Middle frontal gyrus (tissue), 1 donor: Measurements from ENCODE around the gene FZD4.
"Not testable (repeated sequence)": the region's sequence is repeated elsewhere in the genome, so short reads cannot be mapped to it uniquely, and the experiment has no call there.

Experiments
- DNase-seq: peaks from one replicate; pipeline ENCODE4 v3.0.0-alpha.2; 2015; ENCODE audit warnings: low spot score; ENCODE audit errors: extremely low spot score

Gene FZD4

GRCh38 chr11:86955361-86956120 is at the start of gene FZD4:
Gene FZD4, minus strand, starts transcription at chr11:86955395. Its CDS starts 310 bp downstream, at chr11:86955085.
- peak; percentile 83 for DNase-seq

- DNase-seq, result not testable (repeated sequence)
These were observed 49.1 kb upstream of the FZD4 start for GRCh38 chr11:87004281-87004680.

GRCh38 chr11:87002918-87003317 is 47.7 kb upstream of the FZD4 start:
- DNase-seq, result no peak

- DNase-seq, result no peak
These were observed 44.9 kb upstream of the FZD4 start for GRCh38 chr11:86999859-87000753.

- DNase-seq, result no peak
These were observed 44.2 kb upstream of the FZD4 start for GRCh38 chr11:86999388-86999787.

- DNase-seq, result no peak
These were observed 41.9 kb upstream of the FZD4 start for GRCh38 chr11:86996953-86997570.

GRCh38 chr11:86993031-86993430 is 37.8 kb upstream of the FZD4 start:
- DNase-seq, result no peak

GRCh38 chr11:86992340-86992739 is 37.1 kb upstream of the FZD4 start:
- DNase-seq, result not testable (repeated sequence)

GRCh38 chr11:86991341-86991740 is 36.1 kb upstream of the FZD4 start:
- DNase-seq, result no peak

- no peak for DNase-seq
These were observed 35.3 kb upstream of the FZD4 start for GRCh38 chr11:86990515-86990914.

GRCh38 chr11:86990031-86990430 is 34.8 kb upstream of the FZD4 start:
- DNase-seq, result no peak

GRCh38 chr11:86988351-86988881 is 33.2 kb upstream of the FZD4 start:
- no peak for DNase-seq

- DNase-seq, result no peak
These were observed 32.5 kb upstream of the FZD4 start for GRCh38 chr11:86987679-86988078.

GRCh38 chr11:86984701-86985100 is 29.5 kb upstream of the FZD4 start:
- DNase-seq, result no peak

- DNase-seq, result no peak
These were observed 27.9 kb upstream of the FZD4 start for GRCh38 chr11:86983021-86983488.

- DNase-seq, result no peak
These were observed 26.8 kb upstream of the FZD4 start for GRCh38 chr11:86981777-86982540.

GRCh38 chr11:86980086-86980796 is 25.0 kb upstream of the FZD4 start:
- DNase-seq, result no peak

- DNase-seq, result no peak
These were observed 23.8 kb upstream of the FZD4 start for GRCh38 chr11:86978756-86979608.

GRCh38 chr11:86978247-86978646 is 23.1 kb upstream of the FZD4 start:
- no peak for DNase-seq
